H1 (cell line): ENCODE measurements around the gene EPHA1. TPM values are rescaled to one million over a fixed set of nuclear protein-coding genes. Genes with fewer than 3 reads are reported as not detected.

Experiments
- BRCA1 ChIP-seq: IDR thresholded peaks from 2 replicates; pipeline ENCODE4 v1.6.1; 2012; ENCODE audit warnings: low read depth, low read length, improper control_type of control experiment
- CHD1 ChIP-seq: IDR thresholded peaks from 2 replicates; pipeline ENCODE4 v1.6.1; 2012; ENCODE audit warnings: low read depth, low read length, improper control_type of control experiment
- KDM1A ChIP-seq: fragments of 200-600, 300-600 bp; sonication (generic); IDR thresholded peaks from 2 replicates; pipeline ENCODE4 v1.7.1; 2016; ENCODE audit warnings: mild to moderate bottlenecking, low read length, borderline replicate concordance
- MAFK ChIP-seq: IDR thresholded peaks from 2 replicates; pipeline ENCODE4 v1.6.1; 2012; ENCODE audit warnings: low read depth, mild to moderate bottlenecking, improper control_type of control experiment, low read length
- SP4 ChIP-seq: IDR thresholded peaks from 2 replicates; pipeline ENCODE4 v1.6.1; 2012; ENCODE audit warnings: low read length, inconsistent platforms
- USF2 ChIP-seq: IDR thresholded peaks from 2 replicates; pipeline ENCODE4 v1.6.1; 2011; ENCODE audit warnings: low read length, improper control_type of control experiment
- ZNF274 ChIP-seq: IDR thresholded peaks from 2 replicates; pipeline ENCODE4 v1.7.0; 2012; ENCODE audit warnings: low read length, borderline replicate concordance; ENCODE audit errors: extremely low read depth
- polyA plus RNA-seq, 7 experiments: library from polyadenylated mRNA; depleted of rRNA in 3 of 7; stranded (reverse) in 5 of 7; unstranded in 2 of 7; fragments of >200 nt in 5 of 7; fragments of 200-250 nt in 2 of 7; gene quantifications; 1 replicate in 5 of 7; 2 replicates in 1 of 7; 4 replicates in 1 of 7; pipeline versions ENCODE4 v1.2.1 to v1.2.3, GENCODE V29; 2011 to 2013; ENCODE audit warnings: missing spikeins in 2 of 7, mixed read lengths in 2 of 7
- total RNA-seq: library from RNA; stranded (reverse); fragmentation: NEBNext Ultra II Directional; extraction: Animal tissue kit (Norgen Biotek cat#: 25700); gene quantifications from 2 replicates; pipeline ENCODE4 v1.2.1, GENCODE V29; 2021

EPHA1 gene
- total and polyA plus RNA-seq, 2 of the 8 experiments (the other 6 are each of a cell fraction or from before 2014, with no cell fraction given), result 86.5 to 133 TPM

GRCh38 chr7:143347950-143348349 lies 60.7 kb downstream of the EPHA1 start (continued):
- no peak for TF ChIP-seq MAFK
- TF ChIP-seq ZNF274, result no peak
- no peak for TF ChIP-seq CHD1
- TF ChIP-seq USF2, result no peak
- no peak for TF ChIP-seq KDM1A
- no peak for TF ChIP-seq BRCA1
- TF ChIP-seq SP4, result no peak
